ENCODE results near the gene THSD7A. TPM values are rescaled to one million over a fixed set of nuclear protein-coding genes. Genes with fewer than 3 reads are reported as not detected.

The THSD7A gene
- polyA plus RNA-seq, 1 donor (not counting 4 experiments of a cell fraction or from before 2014, with no cell fraction given) = not detected

- Histone ChIP-seq H3K79me2 (ENCODE audit: control insufficient read depth, insufficient read depth, low read length) (no peaks in the 10 kb centered on the region), H3K4me2 (ENCODE audit: control insufficient read depth, extremely low read depth, insufficient read depth, low read depth, low read length) (no peak overlapping the region), H3K9me3 (ENCODE audit: control insufficient read depth, low read depth, low read length) (no peaks in the 10 kb centered on the region), H3K4me1 (ENCODE audit: control insufficient read depth, extremely low read depth, insufficient read depth, low read length) (no peaks in the 10 kb centered on the region), H3K9ac (ENCODE audit: control insufficient read depth, extremely low read depth, insufficient read depth, low read length) (no peak overlapping the region), H3K27ac (ENCODE audit: control insufficient read depth, insufficient read depth, low read length) (no peak overlapping the region), H3K9me1 (ENCODE audit: control insufficient read depth, extremely low read depth, insufficient read depth, low read length) (no peaks in the 10 kb centered on the region), H4K20me1 (ENCODE audit: control insufficient read depth, extremely low read depth, insufficient read depth, low read length) (no peaks in the 10 kb centered on the region), H2AFZ (ENCODE audit: control insufficient read depth, low read length) (no peak overlapping the region), H3K4me3 (ENCODE audit: control insufficient read depth in 2 of 3, extremely low read depth in 1 of 3, insufficient read depth in 2 of 3, low read depth in 1 of 3, low read length in 3 of 3) (no peak overlapping the region), H3K36me3 (ENCODE audit: control insufficient read depth in 2 of 2, extremely low read depth in 1 of 2, insufficient read depth in 2 of 2, low read length in 2 of 2) (no peaks in the 10 kb centered on the region), H3K27me3 (ENCODE audit: control insufficient read depth, extremely low read depth, insufficient read depth, low read length) (no peaks in the 10 kb centered on the region)
- FAIRE-seq (no peak), DNase-seq (ENCODE audit: low read depth, low spot score) (no peak)
- dilution Hi-C loops (cut with MboI; ENCODE audit: extremely low pct_ligation_motif_present, low sequenced_read_pairs) = no loop called here
- TF ChIP-seq EZH2 (IDR thresholded peaks at IDR 0.05; ENCODE audit: low read length) = no peak
- no peak for TF ChIP-seq CTCF (optimal IDR thresholded peaks at IDR 0.05 in 1 of 3, IDR thresholded peaks at IDR 0.05 in 1 of 3, conservative IDR thresholded peaks at IDR 0.05 in 1 of 3; ENCODE audit: extremely low read depth in 1 of 3, insufficient read depth in 2 of 3, low read length in 3 of 3)
These were observed 342.7 kb downstream of the THSD7A start for GRCh38 chr7:11489280-11489679.

- H3K4me3 ChIP-seq (ENCODE audit: control insufficient read depth in 2 of 3, extremely low read depth in 1 of 3, insufficient read depth in 2 of 3, low read depth in 1 of 3, low read length in 3 of 3) = no peak overlapping the region
- FAIRE-seq = no peak
- TF ChIP-seq CTCF (optimal IDR thresholded peaks at IDR 0.05 in 1 of 3, IDR thresholded peaks at IDR 0.05 in 1 of 3, conservative IDR thresholded peaks at IDR 0.05 in 1 of 3; ENCODE audit: extremely low read depth in 1 of 3, insufficient read depth in 2 of 3, low read length in 3 of 3) = no peak
- TF ChIP-seq EZH2 (IDR thresholded peaks at IDR 0.05; ENCODE audit: low read length) = no peak
- H4K20me1 ChIP-seq (ENCODE audit: control insufficient read depth, extremely low read depth, insufficient read depth, low read length) = no peaks in the 10 kb centered on the region
- DNase-seq (ENCODE audit: low read depth, low spot score) = no peak
- no peak overlapping the region for H2AFZ ChIP-seq (ENCODE audit: control insufficient read depth, low read length)
- H3K4me2 ChIP-seq (ENCODE audit: control insufficient read depth, extremely low read depth, insufficient read depth, low read depth, low read length) = no peak overlapping the region
- dilution Hi-C loops (cut with MboI; ENCODE audit: extremely low pct_ligation_motif_present, low sequenced_read_pairs) = no loop called here
- no peaks in the 10 kb centered on the region for H3K4me1 ChIP-seq (ENCODE audit: control insufficient read depth, extremely low read depth, insufficient read depth, low read length)
- H3K36me3 ChIP-seq (ENCODE audit: control insufficient read depth in 2 of 2, extremely low read depth in 1 of 2, insufficient read depth in 2 of 2, low read length in 2 of 2) = no peaks in the 10 kb centered on the region
- no peaks in the 10 kb centered on the region for H3K27me3 ChIP-seq (ENCODE audit: control insufficient read depth, extremely low read depth, insufficient read depth, low read length)
- no peak overlapping the region for H3K27ac ChIP-seq (ENCODE audit: control insufficient read depth, insufficient read depth, low read length)
- no peak overlapping the region for H3K9ac ChIP-seq (ENCODE audit: control insufficient read depth, extremely low read depth, insufficient read depth, low read length)
- no peaks in the 10 kb centered on the region for H3K9me3 ChIP-seq (ENCODE audit: control insufficient read depth, low read depth, low read length)
- H3K9me1 ChIP-seq (ENCODE audit: control insufficient read depth, extremely low read depth, insufficient read depth, low read length) = no peaks in the 10 kb centered on the region
- H3K79me2 ChIP-seq (ENCODE audit: control insufficient read depth, insufficient read depth, low read length) = no peaks in the 10 kb centered on the region
These were observed 345.7 kb downstream of the THSD7A start for GRCh38 chr7:11486271-11486670.

Measured in keratinocyte (primary cell).